Measurements from ENCODE around the gene KDM2A. TPM values are rescaled to one million over a fixed set of nuclear protein-coding genes. Genes with fewer than 3 reads are reported as not detected.
A peak's percentile ranks its signal among the peaks of the same experiment; 100 is the strongest.

The KDM2A gene
- total and polyA plus RNA-seq, 4 donors, result 30.6 to 102 (median 63.2) TPM

DNA sequence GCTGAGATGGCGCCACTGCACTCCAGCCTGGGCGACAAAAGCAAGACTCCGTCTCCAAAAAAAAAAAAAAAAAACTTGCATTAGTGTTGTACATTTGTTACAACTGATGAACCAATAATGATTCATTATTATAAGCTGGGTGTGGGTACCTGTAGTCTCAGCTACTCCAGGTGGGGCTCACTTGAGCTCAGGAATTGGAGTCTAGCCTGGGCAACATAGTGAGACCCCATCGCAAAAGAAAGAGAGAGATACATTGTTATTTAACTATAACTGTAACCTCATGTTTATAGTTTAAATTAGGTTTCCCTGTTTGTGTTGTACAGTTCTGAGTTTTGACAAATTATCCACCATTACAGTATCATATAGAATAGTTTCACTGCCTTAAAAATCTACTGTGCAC is 38.6 kb downstream of the KDM2A start:
- H3K27me3 ChIP-seq (ENCODE audit: control insufficient read depth in 3 of 3, insufficient read depth in 3 of 3, low read length in 2 of 3), result no peaks in the 10 kb centered on the region
- DNase-seq (no peak), ATAC-seq (ENCODE audit: insufficient read depth, low FRiP score) (no peak)
- no peaks in the 10 kb centered on the region for H3K9me3 ChIP-seq (ENCODE audit: control insufficient read depth in 4 of 4, insufficient read depth in 3 of 4, low read length in 3 of 4)
- no peak overlapping the region for H3K27ac ChIP-seq (ENCODE audit: low read depth in 1 of 2, low read length in 1 of 2)
- H3K4me1 ChIP-seq (ENCODE audit: control insufficient read depth in 5 of 5, insufficient read depth in 5 of 5, low read length in 5 of 5), result peaks cover 0 to 12% (median 1%) of the 10 kb centered on the region in 5 donors
- TF ChIP-seq, protein P1, sequence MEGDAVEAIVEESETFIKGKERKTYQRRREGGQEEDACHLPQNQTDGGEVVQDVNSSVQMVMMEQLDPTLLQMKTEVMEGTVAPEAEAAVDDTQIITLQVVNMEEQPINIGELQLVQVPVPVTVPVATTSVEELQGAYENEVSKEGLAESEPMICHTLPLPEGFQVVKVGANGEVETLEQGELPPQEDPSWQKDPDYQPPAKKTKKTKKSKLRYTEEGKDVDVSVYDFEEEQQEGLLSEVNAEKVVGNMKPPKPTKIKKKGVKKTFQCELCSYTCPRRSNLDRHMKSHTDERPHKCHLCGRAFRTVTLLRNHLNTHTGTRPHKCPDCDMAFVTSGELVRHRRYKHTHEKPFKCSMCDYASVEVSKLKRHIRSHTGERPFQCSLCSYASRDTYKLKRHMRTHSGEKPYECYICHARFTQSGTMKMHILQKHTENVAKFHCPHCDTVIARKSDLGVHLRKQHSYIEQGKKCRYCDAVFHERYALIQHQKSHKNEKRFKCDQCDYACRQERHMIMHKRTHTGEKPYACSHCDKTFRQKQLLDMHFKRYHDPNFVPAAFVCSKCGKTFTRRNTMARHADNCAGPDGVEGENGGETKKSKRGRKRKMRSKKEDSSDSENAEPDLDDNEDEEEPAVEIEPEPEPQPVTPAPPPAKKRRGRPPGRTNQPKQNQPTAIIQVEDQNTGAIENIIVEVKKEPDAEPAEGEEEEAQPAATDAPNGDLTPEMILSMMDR (IDR thresholded peaks at IDR 0.05; ENCODE audit: control extremely low read depth, extremely low read depth), result no peak
- WGBS, 2 donors, result 95 to 100% methylated on average over 4 of the region's 4 CpGs
- no peak overlapping the region for H3K9ac ChIP-seq (ENCODE audit: insufficient read depth in 1 of 2, low read length in 2 of 2)
- no peak overlapping the region for H3K4me3 ChIP-seq
- peaks cover 0 to 7% (median 3%) of the 10 kb centered on the region in 4 donors for H3K36me3 ChIP-seq (ENCODE audit: control insufficient read depth in 4 of 4, insufficient read depth in 4 of 4, low read length in 4 of 4)

DNA sequence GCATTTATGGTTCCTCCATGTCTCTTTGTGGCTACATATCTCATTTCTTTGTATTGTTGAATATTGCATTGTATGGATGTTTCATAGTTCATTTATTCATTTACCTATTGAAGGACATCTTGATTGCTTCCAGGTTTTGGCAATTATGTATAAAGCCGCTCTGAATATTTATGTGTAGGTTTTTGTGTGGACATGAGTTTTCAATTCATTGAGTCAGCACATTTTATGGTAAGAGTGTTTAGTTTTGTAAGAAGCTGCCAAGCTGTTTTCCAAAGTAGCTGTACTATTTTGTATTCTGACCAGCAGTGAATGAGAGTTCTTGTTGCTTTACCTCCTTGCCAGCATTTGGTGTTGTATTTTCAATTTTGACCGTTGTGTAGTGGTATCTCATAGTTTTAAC is 39.2 kb downstream of the KDM2A start:
- no peaks in the 10 kb centered on the region for H3K27me3 ChIP-seq (ENCODE audit: control insufficient read depth in 3 of 3, insufficient read depth in 3 of 3, low read length in 2 of 3)
- WGBS, 2 donors, result 85 to 87% methylated on average over 2 of the region's 2 CpGs
- no peaks in the 10 kb centered on the region for H3K9me3 ChIP-seq (ENCODE audit: control insufficient read depth in 4 of 4, insufficient read depth in 3 of 4, low read length in 3 of 4)
- no peak overlapping the region for H3K9ac ChIP-seq (ENCODE audit: insufficient read depth in 1 of 2, low read length in 2 of 2)
- H3K4me3 ChIP-seq, result no peak overlapping the region
- DNase-seq (peak in 2 of 3 donors; percentile 65 to 72), ATAC-seq (ENCODE audit: insufficient read depth, low FRiP score) (no peak)
- no peak overlapping the region for H3K27ac ChIP-seq (ENCODE audit: low read depth in 1 of 2, low read length in 1 of 2)
- TF ChIP-seq, protein P1 (IDR thresholded peaks at IDR 0.05; ENCODE audit: control extremely low read depth, extremely low read depth), result no peak
- peaks cover 0 to 12% (median 2%) of the 10 kb centered on the region in 5 donors for H3K4me1 ChIP-seq (ENCODE audit: control insufficient read depth in 5 of 5, insufficient read depth in 5 of 5, low read length in 5 of 5)
- H3K36me3 ChIP-seq (ENCODE audit: control insufficient read depth in 4 of 4, insufficient read depth in 4 of 4, low read length in 4 of 4), result peaks cover 0 to 7% (median 2%) of the 10 kb centered on the region in 4 donors

DNA sequence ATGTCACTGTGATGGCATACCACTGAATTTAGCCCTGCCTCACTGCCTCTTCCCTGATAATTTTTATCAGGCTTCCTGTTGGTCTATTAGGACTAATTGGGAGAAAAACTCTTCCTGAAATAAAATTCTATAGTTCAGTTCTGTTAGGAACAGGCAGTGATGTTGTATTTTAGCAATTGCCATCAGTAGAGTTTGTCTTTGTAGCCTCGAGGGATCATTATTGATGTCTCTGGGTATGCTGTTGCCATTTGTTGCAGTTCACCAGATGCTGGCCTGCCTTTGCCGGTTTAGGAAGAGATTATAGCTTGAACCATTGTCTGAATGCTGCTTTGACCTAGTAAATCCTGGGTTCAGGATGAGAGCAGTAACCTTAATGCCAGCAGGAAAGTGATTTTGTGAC is 41.0 kb downstream of the KDM2A start:
- TF ChIP-seq, protein P1 (IDR thresholded peaks at IDR 0.05; ENCODE audit: control extremely low read depth, extremely low read depth), result no peak
- no peak for ATAC-seq (ENCODE audit: insufficient read depth, low FRiP score)
- Histone ChIP-seq H3K4me1 (ENCODE audit: control insufficient read depth in 5 of 5, insufficient read depth in 5 of 5, low read length in 5 of 5) (peaks cover 0 to 12% (median 2%) of the 10 kb centered on the region in 5 donors), H3K9ac (ENCODE audit: insufficient read depth in 1 of 2, low read length in 2 of 2) (no peak overlapping the region), H3K4me3 (no peak overlapping the region), H3K27me3 (ENCODE audit: control insufficient read depth in 3 of 3, insufficient read depth in 3 of 3, low read length in 2 of 3) (no peaks in the 10 kb centered on the region), H3K27ac (ENCODE audit: low read depth in 1 of 2, low read length in 1 of 2) (no peak overlapping the region), H3K9me3 (ENCODE audit: control insufficient read depth in 4 of 4, insufficient read depth in 3 of 4, low read length in 3 of 4) (no peaks in the 10 kb centered on the region), H3K36me3 (ENCODE audit: control insufficient read depth in 4 of 4, insufficient read depth in 4 of 4, low read length in 4 of 4) (peaks cover 0 to 3% (median under 1%) of the 10 kb centered on the region in 4 donors)
- 80 to 85% methylated on average over 2 of the region's 2 CpGs for WGBS, 2 donors
- no peak for DNase-seq
